Measurements from ENCODE around the gene MOB3A. TPM values are rescaled to one million over a fixed set of nuclear protein-coding genes. Genes with fewer than 3 reads are reported as not detected.

The MOB3A gene
- total RNA-seq, 3 donors from 2014 or later (not counting 1 experiment from before 2014, with no cell fraction given), result 239 to 314 (median 246) TPM

GRCh38 chr19:2058570-2059421 lies 37.3 kb downstream of the MOB3A start:
- peak overlapping the region; percentile 66 for H3K4me3 Mint-ChIP-seq
- no peaks in the 10 kb centered on the region for H3K27me3 Mint-ChIP-seq (ENCODE audit: low read depth in 2 of 2)
- H3K36me3 Mint-ChIP-seq, result no peaks in the 10 kb centered on the region
- no peaks in the 10 kb centered on the region for H3K9me3 Mint-ChIP-seq
- Histone ChIP-seq H3K4me3 (ENCODE audit: low read length) (no peak overlapping the region), H3K4me1 (ENCODE audit: control insufficient read depth, insufficient read depth, low read length) (peaks cover 65% of the 10 kb centered on the region), H3K27me3 (ENCODE audit: control insufficient read depth, insufficient read depth, low read length) (no peaks in the 10 kb centered on the region), H3K9me3 (ENCODE audit: control insufficient read depth, insufficient read depth, low read length) (no peaks in the 10 kb centered on the region), H3K36me3 (ENCODE audit: control insufficient read depth, insufficient read depth, low read length) (no peaks in the 10 kb centered on the region), H3K27ac (ENCODE audit: low read length) (no peak overlapping the region)
- ATAC-seq, result no peak
- no peak for TF ChIP-seq CTCF (IDR thresholded peaks at IDR 0.05)
- intact Hi-C loops (cut with micrococcal nuclease), result no loop called here
- H3K4me1 Mint-ChIP-seq, result peaks cover 8 to 38% of the 10 kb centered on the region in 2 donors
- no peak for DNase-seq
- 91% methylated on average over 24 of the region's 27 CpGs for WGBS (ENCODE audit: insufficient coverage)
- peak overlapping the region; percentile 51 to 63 for H3K27ac Mint-ChIP-seq

GRCh38 chr19:2057484-2058469 lies 38.3 kb downstream of the MOB3A start:
- no peaks in the 10 kb centered on the region for H3K27me3 ChIP-seq (ENCODE audit: control insufficient read depth, insufficient read depth, low read length)
- H3K4me3 Mint-ChIP-seq, result peak overlapping the region; percentile 64
- no peaks in the 10 kb centered on the region for H3K36me3 Mint-ChIP-seq
- intact Hi-C loops (cut with micrococcal nuclease), result no loop called here
- no peak for DNase-seq
- peak overlapping the region; percentile 31 for H3K27ac ChIP-seq (ENCODE audit: low read length)
- no peak overlapping the region for H3K4me3 ChIP-seq (ENCODE audit: low read length)
- WGBS (ENCODE audit: insufficient coverage), result 76% methylated on average over 23 of the region's 23 CpGs
- no peaks in the 10 kb centered on the region for H3K9me3 ChIP-seq (ENCODE audit: control insufficient read depth, insufficient read depth, low read length)
- H3K4me1 Mint-ChIP-seq, result peaks cover 8 to 37% of the 10 kb centered on the region in 2 donors
- H3K9me3 Mint-ChIP-seq, result no peaks in the 10 kb centered on the region
- peaks cover 70% of the 10 kb centered on the region for H3K4me1 ChIP-seq (ENCODE audit: control insufficient read depth, insufficient read depth, low read length)
- no peak for TF ChIP-seq CTCF (IDR thresholded peaks at IDR 0.05)
- H3K27ac Mint-ChIP-seq, result peak overlapping the region; percentile 58 to 86
- no peak for ATAC-seq
- no peaks in the 10 kb centered on the region for H3K36me3 ChIP-seq (ENCODE audit: control insufficient read depth, insufficient read depth, low read length)
- no peaks in the 10 kb centered on the region for H3K27me3 Mint-ChIP-seq (ENCODE audit: low read depth in 2 of 2)

GRCh38 chr19:2056837-2057192 lies 39.3 kb downstream of the MOB3A start:
- 51% methylated on average over 5 of the region's 5 CpGs for WGBS (ENCODE audit: insufficient coverage)

More at GRCh38 chr19:2056837-2057192, 39.3 kb downstream of the MOB3A start:
- Mint-ChIP-seq H3K4me1 (peaks cover 8 to 34% of the 10 kb centered on the region in 2 donors), H3K36me3 (no peaks in the 10 kb centered on the region), H3K9me3 (no peaks in the 10 kb centered on the region), H3K27ac (peak overlapping the region; percentile 58 to 86), H3K4me3 (peak overlapping the region; percentile 56), H3K27me3 (ENCODE audit: low read depth in 2 of 2) (no peaks in the 10 kb centered on the region)
- Histone ChIP-seq H3K36me3 (ENCODE audit: control insufficient read depth, insufficient read depth, low read length) (no peaks in the 10 kb centered on the region), H3K4me1 (ENCODE audit: control insufficient read depth, insufficient read depth, low read length) (peaks cover 71% of the 10 kb centered on the region), H3K27ac (ENCODE audit: low read length) (peak overlapping the region; percentile 63), H3K4me3 (ENCODE audit: low read length) (no peak overlapping the region), H3K27me3 (ENCODE audit: control insufficient read depth, insufficient read depth, low read length) (no peaks in the 10 kb centered on the region), H3K9me3 (ENCODE audit: control insufficient read depth, insufficient read depth, low read length) (no peaks in the 10 kb centered on the region)
- intact Hi-C loops (cut with micrococcal nuclease), result no loop called here
- TF ChIP-seq CTCF (IDR thresholded peaks at IDR 0.05), result no peak
- DNase-seq, result no peak
- ATAC-seq, result no peak

Data from natural killer cell (primary cell).